Lung (tissue), 12 donors: ENCODE results near the gene BICRAL. TPM values are rescaled to one million over a fixed set of nuclear protein-coding genes. Genes with fewer than 3 reads are reported as not detected.
A peak's percentile ranks its signal among the peaks of the same experiment; 100 is the strongest.
"Not testable (repeated sequence)": the region's sequence is repeated elsewhere in the genome, so short reads cannot be mapped to it uniquely, and the experiment has no call there.

Experiments
- ATAC-seq: fragments of 200-7000 bp; cut with Tn5 transposase; one replicate; pipeline ENCODE4 v1.9.1; 2020; ENCODE audit warnings: moderate number of reproducible peaks; ENCODE audit not compliant: insufficient read depth, low FRiP score
- DNase-seq, 3 donors: peaks; one replicate each; pipeline ENCODE4 v3.0.0-alpha.2; 2013 to 2017
- H3K27ac ChIP-seq, 2 donors: one replicate each; pipeline ENCODE4 v1.5.1; 2013; ENCODE audit warnings: mild to moderate bottlenecking in 2 of 2, moderate library complexity in 2 of 2, control low read depth in 1 of 2, inconsistent platforms in 1 of 2, low read depth in 1 of 2, low read length in 1 of 2
- H3K27me3 ChIP-seq, 3 donors: one replicate each; pipeline ENCODE4 v1.5.1; 2013; ENCODE audit warnings: low read length in 2 of 3; ENCODE audit not compliant: control insufficient read depth in 3 of 3, insufficient read depth in 3 of 3
- H3K36me3 ChIP-seq, 4 donors: one replicate each; pipeline ENCODE4 v1.5.1; 2013; ENCODE audit warnings: low read length in 4 of 4, mild to moderate bottlenecking in 1 of 4, moderate library complexity in 1 of 4; ENCODE audit not compliant: control insufficient read depth in 4 of 4, insufficient read depth in 4 of 4
- H3K4me1 ChIP-seq, 5 donors: one replicate each; pipeline ENCODE4 v1.5.1; 2013; ENCODE audit warnings: low read length in 5 of 5, mild to moderate bottlenecking in 2 of 5, moderate library complexity in 1 of 5; ENCODE audit not compliant: control insufficient read depth in 5 of 5, insufficient read depth in 5 of 5
- H3K4me3 ChIP-seq: one replicate; pipeline ENCODE4 v1.5.1; 2013; ENCODE audit warnings: mild to moderate bottlenecking, control low read depth, moderate library complexity
- H3K9ac ChIP-seq, 2 donors: one replicate each; pipeline ENCODE4 v1.5.1; 2013; ENCODE audit warnings: low read length in 2 of 2, control low read depth in 1 of 2; ENCODE audit not compliant: insufficient read depth in 1 of 2
- H3K9me3 ChIP-seq, 4 donors: one replicate each; pipeline ENCODE4 v1.5.1; 2013; ENCODE audit warnings: low read length in 3 of 4, mild to moderate bottlenecking in 1 of 4, moderate library complexity in 1 of 4; ENCODE audit not compliant: control insufficient read depth in 4 of 4, insufficient read depth in 3 of 4
- CTCF ChIP-seq: IDR thresholded peaks from 2 replicates; pipeline ENCODE4 v1.5.1; 2012; ENCODE audit warnings: mild to moderate bottlenecking; ENCODE audit errors: control extremely low read depth, extremely low read depth
- WGBS, 2 donors: extraction: QIAGEN DNeasy Blood & Tissue Kit; methylation state at CpG; one replicate each; pipeline ENCODE4 v1.1.7; 2013; 5-methylcytosine and 5-hydroxymethylcytosine counted together
- polyA plus RNA-seq, 2 donors: library from polyadenylated mRNA; stranded (reverse); fragments of 200-250 nt; gene quantifications; one replicate each; pipeline ENCODE4 v1.2.1, GENCODE V29; 2013
- total RNA-seq, 2 donors: library from RNA; depleted of rRNA in 1 of 2; stranded (reverse); fragments of >200 nt in 1 of 2; gene quantifications; one replicate each; pipeline ENCODE4 v1.2.1, GENCODE V29; 2014 to 2021
- donor health status: control.
- donor health status: control.
- donor health status: Bipolar disorder and iron deficiency.
- donor health status: healthy.
- donor health status: DM: yes; HTN: yes; CAD: no.

BICRAL gene
- total and polyA plus RNA-seq, 4 donors, result 2.8 to 18.6 (median 10.7) TPM

GRCh38 chr6:42879372-42880239, 97.8 kb downstream of the BICRAL start, which contains the start of gene RPL7L1:
Gene RPL7L1 (plus strand): TSS chr6:42879616. CDS start chr6:42879911, 295 bp downstream.
- Histone ChIP-seq H3K4me1 (peaks cover 0 to 9% (median 2%) of the 10 kb centered on the region in 5 donors), H3K9ac (peak within 1 kb of the TSS; percentile 99), H3K4me3 (peak within 1 kb of the TSS; percentile 84), H3K36me3 (peaks cover 13 to 18% (median 17%) of the 10 kb centered on the region in 4 donors), H3K27me3 (no peaks in the 10 kb centered on the region), H3K27ac (peak within 1 kb of the TSS; percentile 95 to 96), H3K9me3 (no peaks in the 10 kb centered on the region)
- 0% methylated on average over 41 of the region's 41 CpGs for WGBS, 2 donors
- peak; percentile 88 to 95 (median 94) for DNase-seq
- TF ChIP-seq CTCF, result no peak
- ATAC-seq, result peak; percentile 90

- H3K27me3 ChIP-seq, H3K9me3 ChIP-seq, ATAC-seq, H3K4me1 ChIP-seq, DNase-seq: not testable (repeated sequence)
- peak overlapping the region; percentile 95 to 96 for H3K27ac ChIP-seq
- WGBS, 2 donors, result 10 to 11% methylated on average over 25 of the region's 25 CpGs
- peaks cover 17 to 24% (median 23%) of the 10 kb centered on the region in 4 donors for H3K36me3 ChIP-seq
- peak overlapping the region; percentile 99 for H3K9ac ChIP-seq
- H3K4me3 ChIP-seq, result peak overlapping the region; percentile 84
Observed at GRCh38 chr6:42880240-42880817, 98.5 kb downstream of the BICRAL start.

GRCh38 chr6:42880871-42881270, 99.0 kb downstream of the BICRAL start:
- H3K9me3 ChIP-seq, ATAC-seq, H3K4me1 ChIP-seq, H3K4me3 ChIP-seq, DNase-seq, H3K27me3 ChIP-seq: not testable (repeated sequence)
- Histone ChIP-seq H3K27ac (peak overlapping the region in 1 of 2 donors; percentile 61), H3K9ac (peak overlapping the region in 1 of 2 donors; percentile 99), H3K36me3 (peaks cover 22 to 29% (median 27%) of the 10 kb centered on the region in 4 donors)
- 83 to 88% methylated on average over 12 of the region's 12 CpGs for WGBS, 2 donors

- H3K36me3 ChIP-seq, result peaks cover 24 to 32% (median 30%) of the 10 kb centered on the region in 4 donors
- no peak for TF ChIP-seq CTCF
Observed at GRCh38 chr6:42885702-42886101, 103.8 kb downstream of the BICRAL start.

GRCh38 chr6:42888201-42888600, 106.3 kb downstream of the BICRAL start:
- not testable (repeated sequence) for H3K4me1 ChIP-seq, H3K9me3 ChIP-seq, H3K27me3 ChIP-seq, DNase-seq, H3K27ac ChIP-seq, H3K4me3 ChIP-seq, ATAC-seq, H3K9ac ChIP-seq
- 81 to 96% methylated on average over 4 of the region's 4 CpGs for WGBS, 2 donors
- peaks cover 23 to 27% (median 25%) of the 10 kb centered on the region in 4 donors for H3K36me3 ChIP-seq

More at GRCh38 chr6:42885702-42886101, 103.8 kb downstream of the BICRAL start:
- Histone ChIP-seq H3K4me1 (peaks cover 0 to 12% (median 4%) of the 10 kb centered on the region in 5 donors), H3K4me3 (no peak overlapping the region), H3K27ac (no peak overlapping the region), H3K27me3 (no peaks in the 10 kb centered on the region), H3K9ac (no peak overlapping the region), H3K9me3 (no peaks in the 10 kb centered on the region)
- ATAC-seq (no peak), DNase-seq (no peak)
- 75% methylated on average over 4 of the region's 4 CpGs for WGBS, 2 donors
